ENCODE data around the gene NIBAN1. TPM values are rescaled to one million over a fixed set of nuclear protein-coding genes. Genes with fewer than 3 reads are reported as not detected.
A peak's percentile ranks its signal among the peaks of the same experiment; 100 is the strongest.

NIBAN1 gene
- polyA plus RNA-seq, 3 donors, result 10.2 to 24.6 (median 12.4) TPM

GRCh38 chr1:184987696-184988095, 13.4 kb upstream of the NIBAN1 start:
- Mint-ChIP-seq H3K36me3 (no peaks in the 10 kb centered on the region), H3K27ac (peak overlapping the region in 1 of 7 donors; percentile 28), H3K9me3 (peaks cover 0 to 2% (median 0%) of the 10 kb centered on the region in 7 donors), H3K27me3 (ENCODE audit: low read depth in 3 of 3) (peaks cover 0 to 8% (median 3%) of the 10 kb centered on the region in 3 donors), H3K4me3 (no peak overlapping the region), H3K4me1 (peaks cover 24% of the 10 kb centered on the region)
- no peak overlapping the region for H3K4me3 ChIP-seq (replicated peaks in 1 of 3; ENCODE audit: low read depth in 2 of 3, low read length in 3 of 3)
- no peaks in the 10 kb centered on the region for H4K20me1 ChIP-seq (ENCODE audit: insufficient read depth, low read length)
- H3K4me2 ChIP-seq (replicated peaks; ENCODE audit: extremely low read depth, low read length, poor library complexity, severe bottlenecking), result no peak overlapping the region
- H3K9me3 ChIP-seq (replicated peaks in 1 of 2; ENCODE audit: control insufficient read depth in 1 of 2, insufficient read depth in 1 of 2, low read length in 2 of 2), result no peaks in the 10 kb centered on the region
- no peaks in the 10 kb centered on the region for H3K79me2 ChIP-seq (ENCODE audit: insufficient read depth, low read length)
- no peaks in the 10 kb centered on the region for H3K36me3 ChIP-seq (replicated peaks in 1 of 2; ENCODE audit: control insufficient read depth in 1 of 2, insufficient read depth in 2 of 2, low read length in 2 of 2)
- no CpG with 5 or more reads among the region's 1 CpG for WGBS (ENCODE audit: insufficient coverage)
- no peak overlapping the region for H3K27ac ChIP-seq (ENCODE audit: low read depth in 1 of 2, low read length in 2 of 2)
- intact Hi-C loops (cut with micrococcal nuclease), result no loop called here
- DNase-seq, result peak in 2 of 3 donors; percentile 12 to 14
- peak overlapping the region; percentile 14 for H2AFZ ChIP-seq (ENCODE audit: insufficient read depth, low read depth, low read length, poor library complexity, severe bottlenecking)
- H3K27me3 ChIP-seq (ENCODE audit: control insufficient read depth in 2 of 2, insufficient read depth in 2 of 2, low read length in 2 of 2), result no peaks in the 10 kb centered on the region
- TF ChIP-seq, protein P1, sequence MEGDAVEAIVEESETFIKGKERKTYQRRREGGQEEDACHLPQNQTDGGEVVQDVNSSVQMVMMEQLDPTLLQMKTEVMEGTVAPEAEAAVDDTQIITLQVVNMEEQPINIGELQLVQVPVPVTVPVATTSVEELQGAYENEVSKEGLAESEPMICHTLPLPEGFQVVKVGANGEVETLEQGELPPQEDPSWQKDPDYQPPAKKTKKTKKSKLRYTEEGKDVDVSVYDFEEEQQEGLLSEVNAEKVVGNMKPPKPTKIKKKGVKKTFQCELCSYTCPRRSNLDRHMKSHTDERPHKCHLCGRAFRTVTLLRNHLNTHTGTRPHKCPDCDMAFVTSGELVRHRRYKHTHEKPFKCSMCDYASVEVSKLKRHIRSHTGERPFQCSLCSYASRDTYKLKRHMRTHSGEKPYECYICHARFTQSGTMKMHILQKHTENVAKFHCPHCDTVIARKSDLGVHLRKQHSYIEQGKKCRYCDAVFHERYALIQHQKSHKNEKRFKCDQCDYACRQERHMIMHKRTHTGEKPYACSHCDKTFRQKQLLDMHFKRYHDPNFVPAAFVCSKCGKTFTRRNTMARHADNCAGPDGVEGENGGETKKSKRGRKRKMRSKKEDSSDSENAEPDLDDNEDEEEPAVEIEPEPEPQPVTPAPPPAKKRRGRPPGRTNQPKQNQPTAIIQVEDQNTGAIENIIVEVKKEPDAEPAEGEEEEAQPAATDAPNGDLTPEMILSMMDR (IDR thresholded peaks at IDR 0.05), result no peak
- H3K4me1 ChIP-seq (ENCODE audit: control insufficient read depth in 1 of 2, insufficient read depth in 2 of 2, low read length in 2 of 2), result peaks cover 7 to 11% of the 10 kb centered on the region in 2 donors
- no peak overlapping the region for H3K9ac ChIP-seq (ENCODE audit: insufficient read depth, low read length, poor library complexity, severe bottlenecking)

DNA sequence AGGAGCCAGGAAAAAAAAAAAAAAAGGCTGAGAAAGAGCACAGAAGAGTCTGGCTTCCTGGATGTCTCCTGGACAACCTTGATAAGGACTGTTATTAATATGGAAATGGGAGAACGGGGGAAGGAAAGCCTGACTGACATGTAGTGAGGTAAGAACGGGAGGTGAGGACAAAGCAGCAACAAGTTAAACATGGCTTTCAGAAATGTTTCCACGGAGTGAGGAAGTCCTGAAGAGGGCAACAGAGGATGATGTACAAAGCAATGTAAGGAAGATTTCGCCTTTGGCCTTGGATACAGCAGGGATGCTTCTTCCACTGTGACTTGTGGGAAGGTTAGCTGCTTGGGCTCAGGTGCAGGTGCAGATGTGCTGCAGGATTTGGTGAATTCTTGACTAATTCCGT, 11.9 kb upstream of the NIBAN1 start:
- peaks cover 0 to 2% (median 0%) of the 10 kb centered on the region in 7 donors for H3K9me3 Mint-ChIP-seq
- no peaks in the 10 kb centered on the region for H3K36me3 Mint-ChIP-seq

More for the DNA sequence above, 11.9 kb upstream of the NIBAN1 start:
- no peak overlapping the region for H3K4me3 Mint-ChIP-seq
- Histone ChIP-seq H3K4me2 (replicated peaks; ENCODE audit: extremely low read depth, low read length, poor library complexity, severe bottlenecking) (no peak overlapping the region), H3K27ac (ENCODE audit: low read depth in 1 of 2, low read length in 2 of 2) (no peak overlapping the region), H3K79me2 (ENCODE audit: insufficient read depth, low read length) (no peaks in the 10 kb centered on the region), H3K4me3 (replicated peaks in 1 of 3; ENCODE audit: low read depth in 2 of 3, low read length in 3 of 3) (no peak overlapping the region), H3K27me3 (ENCODE audit: control insufficient read depth in 2 of 2, insufficient read depth in 2 of 2, low read length in 2 of 2) (no peaks in the 10 kb centered on the region), H4K20me1 (ENCODE audit: insufficient read depth, low read length) (no peaks in the 10 kb centered on the region), H3K36me3 (replicated peaks in 1 of 2; ENCODE audit: control insufficient read depth in 1 of 2, insufficient read depth in 2 of 2, low read length in 2 of 2) (no peaks in the 10 kb centered on the region), H2AFZ (ENCODE audit: insufficient read depth, low read depth, low read length, poor library complexity, severe bottlenecking) (peak overlapping the region; percentile 15), H3K4me1 (ENCODE audit: control insufficient read depth in 1 of 2, insufficient read depth in 2 of 2, low read length in 2 of 2) (peaks cover 11 to 16% of the 10 kb centered on the region in 2 donors), H3K9me3 (replicated peaks in 1 of 2; ENCODE audit: control insufficient read depth in 1 of 2, insufficient read depth in 1 of 2, low read length in 2 of 2) (no peaks in the 10 kb centered on the region), H3K9ac (ENCODE audit: insufficient read depth, low read length, poor library complexity, severe bottlenecking) (no peak overlapping the region)
- DNase-seq, result no peak
- peaks cover 0 to 8% (median 3%) of the 10 kb centered on the region in 3 donors for H3K27me3 Mint-ChIP-seq (ENCODE audit: low read depth in 3 of 3)
- peak overlapping the region in 1 of 7 donors; percentile 52 for H3K27ac Mint-ChIP-seq
- intact Hi-C loops (cut with micrococcal nuclease), result no loop called here
- 19% methylated on average over 4 of the region's 5 CpGs for whole genome bisulfite sequencing (ENCODE audit: insufficient coverage)
- peaks cover 25% of the 10 kb centered on the region for H3K4me1 Mint-ChIP-seq
- TF ChIP-seq, protein P1 (IDR thresholded peaks at IDR 0.05), result no peak

Data from CD14-positive monocyte (primary cell).